Globus pallidus (tissue), 1 donor: ENCODE data around the gene ZNF35.
"Not testable (repeated sequence)": the region's sequence is repeated elsewhere in the genome, so short reads cannot be mapped to it uniquely, and the experiment has no call there.

Experiments
- DNase-seq: peaks from one replicate; pipeline ENCODE4 v3.0.0-alpha.2; 2015; ENCODE audit warnings: low spot score

The ZNF35 gene

GRCh38 chr3:44648564-44649229, at the start of gene ZNF35:
Gene ZNF35 (plus strand): TSS chr3:44648732. CDS start chr3:44651068, 2,336 bp downstream.
- DNase-seq = peak; percentile 85

DNA sequence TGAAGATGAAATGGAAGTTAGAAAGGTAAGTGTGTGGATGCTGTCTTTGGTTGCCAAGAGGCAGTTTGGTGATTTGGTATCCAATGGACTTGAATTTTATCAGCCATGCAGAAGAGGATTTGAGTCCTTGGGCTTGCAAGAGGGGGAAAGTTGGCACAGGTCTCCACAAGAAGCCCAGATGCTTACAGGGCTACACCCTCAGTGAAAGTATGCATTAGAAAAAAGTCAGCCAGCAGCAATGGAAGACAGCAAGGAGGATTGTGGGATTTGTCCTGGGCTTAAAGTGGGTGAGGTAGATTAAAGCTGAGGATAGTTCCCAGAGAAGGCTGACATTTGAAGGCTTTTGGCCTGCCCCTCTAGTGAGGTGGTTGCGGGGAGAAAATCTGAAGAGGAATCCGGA, 46.8 kb upstream of the ZNF35 start:
- DNase-seq = no peak

GRCh38 chr3:44612678-44613077, 35.9 kb upstream of the ZNF35 start:
- no peak for DNase-seq

DNA sequence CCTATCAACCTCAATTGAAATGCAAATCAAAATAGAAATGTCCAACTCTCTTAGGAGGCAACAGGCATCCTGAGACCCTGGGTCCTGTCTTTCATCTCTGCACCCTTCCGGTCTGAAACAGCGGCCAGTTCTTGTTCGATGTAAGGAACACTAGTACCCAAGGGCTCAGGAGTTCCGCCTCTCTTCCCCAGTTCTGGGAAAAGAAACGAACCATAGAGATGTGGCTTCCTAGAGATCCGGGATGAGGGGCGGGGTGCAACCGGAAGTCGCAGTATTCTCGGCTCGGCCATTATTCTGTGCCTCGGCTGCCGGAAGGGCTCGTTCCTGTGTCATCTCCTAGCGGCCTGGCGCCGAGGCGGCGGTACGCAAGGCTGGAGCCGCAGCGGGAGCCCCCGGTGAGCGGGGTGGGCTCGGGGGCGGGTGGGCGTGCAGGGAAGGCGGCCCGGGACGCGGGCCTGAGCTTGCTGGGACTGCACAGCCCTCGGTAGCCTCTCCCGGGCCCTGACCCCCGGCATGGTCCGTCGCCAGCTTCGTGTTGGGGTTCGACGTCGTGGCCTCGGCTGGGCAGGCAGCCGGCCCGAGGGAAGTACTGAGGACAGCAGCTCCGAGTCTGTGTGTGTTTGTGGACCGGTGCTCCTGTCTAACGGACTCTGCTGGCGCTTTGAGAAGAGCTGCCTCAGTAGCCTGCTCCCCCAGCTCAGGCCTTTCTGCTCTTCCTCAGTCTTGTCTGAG, 23.6 kb upstream of the ZNF35 start, which contains the start of gene ZNF197:
TSS of gene ZNF197 (plus strand) at position 288 of the 732 bp plus-strand sequence. CDS start 4,119 bp downstream, outside the sequence.
- peak; percentile 90 for DNase-seq

DNA sequence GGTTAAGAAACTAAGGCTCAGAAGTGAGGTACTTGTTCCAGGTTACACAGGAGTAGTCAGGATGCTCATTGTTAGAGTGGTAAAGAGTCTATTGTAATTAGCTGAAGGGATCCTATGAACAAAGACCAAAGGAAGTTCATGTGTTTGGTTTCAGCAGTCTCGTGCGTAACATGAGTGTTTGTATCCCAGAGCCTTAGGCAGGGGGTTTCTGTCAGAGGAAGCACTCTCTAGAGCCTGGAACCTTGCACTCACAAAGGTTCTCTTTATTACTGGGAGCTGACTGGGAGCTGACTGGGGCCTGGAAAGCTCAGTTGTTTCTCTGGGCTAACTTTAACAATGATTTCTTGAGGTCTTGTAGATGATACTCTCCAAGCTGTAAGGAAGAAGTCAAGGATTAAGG, 19.8 kb upstream of the ZNF35 start:
- no peak for DNase-seq

- DNase-seq = no peak
These were observed 16.3 kb upstream of the ZNF35 start for GRCh38 chr3:44632193-44632592.

DNA sequence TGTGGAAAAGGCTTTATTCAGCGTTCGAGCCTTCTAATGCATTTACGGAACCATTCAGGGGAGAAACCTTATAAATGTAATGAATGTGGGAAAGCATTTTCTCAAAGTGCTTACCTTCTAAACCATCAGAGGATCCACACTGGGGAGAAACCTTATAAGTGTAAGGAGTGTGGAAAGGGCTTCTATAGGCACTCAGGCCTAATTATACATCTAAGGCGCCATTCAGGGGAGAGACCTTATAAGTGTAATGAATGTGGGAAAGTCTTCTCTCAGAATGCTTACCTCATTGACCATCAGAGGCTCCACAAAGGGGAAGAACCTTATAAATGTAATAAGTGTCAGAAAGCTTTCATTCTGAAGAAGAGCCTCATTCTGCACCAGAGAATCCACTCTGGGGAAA, 6.2 kb upstream of the ZNF35 start:
- DNase-seq = no peak

GRCh38 chr3:44643024-44643423, 5.5 kb upstream of the ZNF35 start:
- DNase-seq = no peak

GRCh38 chr3:44647771-44648170, 761 bp upstream of the ZNF35 start:
- DNase-seq = no peak

DNA sequence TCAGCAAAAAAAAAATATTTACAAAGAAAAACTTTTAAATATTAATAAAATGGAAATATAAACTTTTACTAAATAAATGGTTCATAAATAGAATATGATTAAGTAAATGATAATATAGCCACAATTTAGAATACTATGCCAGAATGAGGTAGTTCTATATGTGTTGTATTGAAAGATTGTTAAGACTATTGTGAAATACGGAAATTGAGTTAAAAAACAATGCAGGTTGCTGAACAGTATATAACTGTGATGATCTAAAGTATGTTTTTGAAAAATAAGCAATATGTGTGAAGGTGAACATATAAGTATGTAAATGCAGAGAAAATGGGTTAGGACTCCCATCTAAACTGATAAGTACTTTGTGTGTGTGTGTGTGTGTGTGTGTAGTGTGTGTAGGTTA, 1.2 kb downstream of the ZNF35 start:
- no peak for DNase-seq

GRCh38 chr3:44654039-44654438, 5.5 kb downstream of the ZNF35 start:
- DNase-seq = no peak

- no peak for DNase-seq
These were observed 10.5 kb downstream of the ZNF35 start for GRCh38 chr3:44659015-44659414.

DNA sequence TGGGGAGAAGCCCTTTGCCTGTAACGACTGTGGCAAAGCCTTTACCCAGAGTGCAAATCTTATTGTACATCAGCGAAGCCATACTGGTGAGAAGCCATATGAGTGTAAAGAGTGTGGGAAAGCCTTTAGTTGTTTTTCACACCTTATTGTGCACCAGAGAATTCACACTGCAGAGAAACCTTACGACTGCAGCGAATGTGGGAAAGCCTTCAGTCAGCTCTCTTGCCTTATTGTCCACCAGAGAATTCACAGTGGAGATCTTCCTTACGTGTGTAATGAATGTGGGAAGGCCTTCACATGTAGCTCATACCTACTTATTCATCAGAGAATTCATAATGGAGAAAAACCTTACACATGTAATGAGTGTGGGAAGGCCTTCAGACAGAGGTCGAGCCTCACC, 10.9 kb downstream of the ZNF35 start:
- DNase-seq = no peak

DNA sequence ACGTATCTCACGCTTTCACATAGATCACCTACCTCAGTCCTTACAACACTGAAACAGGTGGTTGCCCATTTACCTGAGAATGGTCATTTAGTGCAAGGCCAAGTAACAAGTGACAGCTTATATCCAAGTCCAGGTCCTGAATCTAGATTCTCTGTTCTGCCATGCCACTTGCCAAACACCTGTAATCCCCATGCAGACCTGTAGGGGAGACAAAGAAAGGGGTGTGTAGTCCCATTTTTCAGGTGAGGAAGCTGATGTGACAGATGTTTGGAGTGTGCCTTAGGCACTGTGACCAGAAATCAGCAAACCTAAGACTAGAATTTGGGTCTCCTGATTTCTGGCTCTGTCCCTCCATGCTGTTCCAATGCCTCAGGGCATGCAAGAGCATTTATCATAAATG, 12.7 kb downstream of the ZNF35 start:
- no peak for DNase-seq

DNA sequence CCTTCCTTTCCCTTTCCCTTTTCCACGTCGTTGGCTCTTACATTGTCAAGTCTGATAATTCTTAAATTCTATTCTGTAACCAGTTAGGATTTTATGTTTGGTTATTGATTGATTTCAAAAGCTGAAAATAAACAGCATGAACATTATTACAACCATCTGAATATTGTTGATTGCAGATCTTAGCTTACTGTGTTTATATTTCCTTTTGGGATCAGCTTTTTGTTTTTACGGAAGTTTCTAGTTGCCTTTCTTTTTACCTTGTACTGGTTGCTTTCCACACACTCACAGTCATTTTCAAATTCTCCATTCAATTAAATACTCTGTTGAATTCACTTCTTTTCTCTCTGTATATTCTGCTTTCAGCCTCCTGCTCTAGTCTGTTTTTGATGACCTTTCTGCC, 16.6 kb downstream of the ZNF35 start:
- DNase-seq = no peak

DNA sequence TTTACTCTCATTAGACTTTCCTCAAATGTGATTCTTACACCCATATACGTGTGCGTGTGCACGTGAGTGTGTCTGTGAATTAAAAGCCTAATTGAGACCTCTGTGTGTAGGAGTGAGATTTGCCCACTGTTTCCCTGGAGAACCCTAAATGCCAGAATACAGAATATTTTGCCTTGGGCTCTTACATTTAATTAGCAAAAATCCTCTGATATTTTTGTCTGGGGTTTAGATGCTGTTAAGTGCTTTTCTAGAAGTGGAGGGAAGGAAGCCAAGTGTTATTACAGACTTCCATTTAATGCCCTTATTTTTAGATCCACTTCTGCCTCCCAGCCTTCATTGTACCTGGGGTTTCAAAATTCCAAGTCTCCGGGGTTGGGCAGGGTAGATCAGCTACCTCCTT, 17.8 kb downstream of the ZNF35 start:
- no peak for DNase-seq

- no peak for DNase-seq
These were observed 21.2 kb downstream of the ZNF35 start for GRCh38 chr3:44669760-44670159.

GRCh38 chr3:44673466-44673865, 24.9 kb downstream of the ZNF35 start:
- not testable (repeated sequence) for DNase-seq

DNA sequence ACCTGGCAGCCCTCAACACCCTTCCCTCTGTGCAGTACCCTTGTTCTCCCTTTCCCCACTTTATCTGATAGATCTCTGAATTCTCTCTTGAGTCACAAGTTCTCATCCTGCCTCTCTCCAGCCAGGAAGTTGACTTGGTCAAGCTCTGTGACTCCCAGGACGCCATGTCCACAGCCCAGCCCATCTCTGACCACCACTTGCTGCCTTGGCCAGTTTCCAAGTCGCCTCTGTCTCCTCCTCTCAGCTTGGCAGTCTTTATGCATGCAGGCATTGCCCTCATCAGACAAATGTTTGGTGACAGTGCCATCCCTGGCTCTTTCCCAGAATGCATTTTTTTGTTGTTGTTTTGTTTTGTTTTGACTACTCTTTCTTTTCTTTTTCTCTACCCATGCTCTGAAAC, 25.7 kb downstream of the ZNF35 start:
- DNase-seq = no peak

GRCh38 chr3:44678480-44679116, 30.1 kb downstream of the ZNF35 start:
- no peak for DNase-seq

- DNase-seq = no peak
These were observed 32.5 kb downstream of the ZNF35 start for GRCh38 chr3:44680921-44681455.

DNA sequence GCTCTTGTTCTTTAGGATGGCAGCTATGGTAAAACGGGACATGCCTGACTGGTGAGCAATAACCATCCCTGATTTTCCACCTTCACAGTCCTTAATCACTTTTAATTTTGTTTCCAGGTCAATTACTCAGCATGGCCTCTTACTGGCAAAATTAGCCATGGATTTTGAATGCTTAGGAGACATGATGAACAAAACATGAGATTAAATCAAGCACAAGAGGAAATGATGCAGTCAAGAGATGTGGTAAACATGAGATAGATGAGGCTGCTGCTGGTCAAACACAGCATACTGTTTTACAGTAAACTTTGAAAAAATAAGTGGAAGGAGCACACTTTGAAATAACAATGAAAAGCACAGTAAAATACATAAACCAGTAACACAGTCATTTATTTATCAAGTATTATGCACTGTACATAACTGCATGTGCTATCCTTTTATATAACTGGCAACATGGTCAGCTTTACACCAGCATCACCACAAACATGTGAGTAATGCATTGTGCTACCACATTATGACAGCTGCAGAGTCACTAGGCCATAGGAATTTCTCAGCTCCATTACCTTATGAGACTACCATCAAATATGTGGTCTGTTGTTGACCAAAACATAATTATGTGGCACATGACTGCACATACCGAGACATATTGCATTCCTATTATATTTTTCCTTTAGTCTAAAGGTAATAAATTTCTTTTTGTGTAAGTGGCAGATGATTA, 33.8 kb downstream of the ZNF35 start:
- DNase-seq = no peak
